Mesenteric fat pad (tissue), 1 donor: ENCODE results near the gene MIOX. TPM values are rescaled to one million over a fixed set of nuclear protein-coding genes. Genes with fewer than 3 reads are reported as not detected.

Source experiments
- DNase-seq: peaks from one replicate; pipeline ENCODE4 v3.0.0-alpha.2; 2020; ENCODE audit warnings: low spot score
- total RNA-seq: library from RNA; stranded (reverse); fragmentation: NEBNext Ultra II Directional; extraction: Animal tissue kit (Norgen Biotek cat#: 25700); gene quantifications from one replicate; pipeline ENCODE4 v1.2.1, GENCODE V29; 2021
- donor health status: DM: yes; HTN: yes; CAD: no.

Gene MIOX
- total RNA-seq, 1 donor from 2014 or later: not detected

DNA sequence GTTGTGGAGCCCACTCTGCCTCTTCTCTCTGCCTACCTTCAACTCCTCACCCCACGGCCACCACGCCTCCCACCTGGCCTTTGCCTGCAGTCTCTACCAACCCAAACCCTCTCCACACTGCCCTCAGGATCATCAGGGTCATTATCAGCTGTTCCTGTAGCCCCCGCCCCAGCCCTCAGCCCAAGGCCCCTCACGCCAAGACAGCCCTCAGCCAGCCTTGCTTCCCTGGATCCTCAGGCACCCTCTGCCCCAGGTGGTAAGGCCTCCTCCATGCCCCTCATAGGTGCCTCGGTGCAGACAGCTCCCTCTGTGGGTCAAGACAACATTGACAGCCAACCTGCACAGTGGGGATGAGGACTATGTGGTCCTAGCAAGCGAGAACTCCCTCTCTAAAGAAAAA is 13.6 kb upstream of the MIOX start:
- no peak for DNase-seq

DNA sequence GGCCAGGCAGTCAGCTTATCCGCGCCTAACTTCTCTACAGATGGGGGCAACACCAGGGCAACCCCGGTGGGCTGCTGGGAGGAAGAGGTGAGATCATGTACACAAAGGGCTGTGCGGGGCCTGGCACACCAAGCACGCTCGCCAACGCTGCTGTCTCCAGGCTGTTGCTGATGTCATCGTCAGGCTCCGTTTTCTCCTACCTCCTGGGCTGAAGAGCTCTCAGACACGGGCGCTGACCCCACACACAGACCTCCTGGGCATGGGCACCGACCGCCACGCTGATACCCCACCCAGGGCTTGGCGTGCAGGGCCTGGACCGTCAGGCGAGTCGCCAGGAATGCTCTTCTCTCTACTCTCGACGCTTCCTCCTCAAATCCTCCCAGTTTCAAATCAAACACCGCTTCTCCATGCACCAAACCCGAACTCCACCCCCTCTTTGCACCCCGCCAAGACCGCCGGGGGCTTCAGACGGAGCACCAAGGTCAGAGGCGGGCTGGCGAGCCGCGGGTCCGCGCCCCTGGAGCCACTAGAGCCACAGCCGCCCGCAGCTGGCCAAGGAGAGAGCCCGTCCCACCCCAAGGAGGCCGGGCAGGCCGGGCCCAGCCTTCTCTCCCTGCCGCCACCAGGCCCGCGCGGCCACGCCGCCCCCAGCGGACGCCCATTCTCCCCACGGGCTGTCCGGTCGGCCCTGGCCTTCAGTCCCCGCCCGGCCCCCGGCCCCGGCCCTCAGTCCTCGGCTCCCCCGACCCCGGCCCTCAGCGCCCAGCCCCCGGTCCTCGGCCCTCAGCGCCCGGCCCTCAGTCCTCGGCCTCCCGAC is 12.6 kb upstream of the MIOX start:
- DNase-seq: no peak

DNA sequence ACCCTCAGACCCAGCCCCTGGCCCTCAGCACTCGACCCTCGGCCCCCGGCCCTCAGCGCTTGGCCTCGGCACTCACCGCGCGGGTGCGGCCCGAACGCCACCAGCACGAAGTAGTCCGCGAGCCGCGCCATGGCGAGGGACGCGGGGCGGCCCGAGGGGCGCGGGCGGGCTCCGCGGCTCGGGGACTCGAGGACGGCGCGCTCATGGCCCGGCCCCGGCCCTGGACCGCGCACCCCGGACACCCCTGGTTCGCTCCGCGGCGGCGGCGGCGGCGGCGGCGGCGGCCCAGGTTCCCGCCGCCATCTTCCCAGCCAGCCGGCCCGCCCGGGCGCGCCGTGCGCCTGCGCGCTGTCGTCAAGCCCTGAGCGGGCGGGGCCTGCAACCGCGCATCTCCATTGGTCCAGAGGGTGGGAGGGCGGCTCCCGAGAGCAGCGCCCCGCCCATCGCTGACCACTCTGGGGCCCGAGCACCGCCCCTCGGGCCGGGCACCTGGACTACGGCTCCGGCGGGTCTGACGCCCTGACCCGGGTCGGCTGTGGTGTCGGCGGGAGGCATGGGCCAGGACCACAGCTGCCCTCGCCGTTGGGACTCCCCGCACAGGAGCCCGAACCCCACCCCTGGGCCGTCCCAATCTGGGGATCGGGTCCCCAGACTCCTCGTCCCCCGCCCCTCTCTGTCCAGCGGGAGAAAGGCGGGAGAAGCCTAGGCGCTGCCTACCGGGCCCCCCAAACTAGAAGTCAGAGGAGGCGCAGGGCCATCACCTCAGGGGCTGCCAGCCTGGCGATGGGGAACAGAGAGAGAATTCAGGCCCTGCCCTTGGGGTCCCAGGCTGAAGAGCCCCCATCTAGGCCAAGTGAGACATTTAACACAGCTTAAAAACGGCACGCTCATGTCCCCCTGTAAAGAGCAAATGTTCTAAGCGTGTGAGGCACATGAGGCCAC is 11.7 kb upstream of the MIOX start, which contains the start of gene SBF1:
Gene SBF1 (minus strand): TSS at position 326 of the 942 bp plus-strand sequence. CDS start 195 bp downstream, at position 131.
- peak; percentile 98 for DNase-seq

DNA sequence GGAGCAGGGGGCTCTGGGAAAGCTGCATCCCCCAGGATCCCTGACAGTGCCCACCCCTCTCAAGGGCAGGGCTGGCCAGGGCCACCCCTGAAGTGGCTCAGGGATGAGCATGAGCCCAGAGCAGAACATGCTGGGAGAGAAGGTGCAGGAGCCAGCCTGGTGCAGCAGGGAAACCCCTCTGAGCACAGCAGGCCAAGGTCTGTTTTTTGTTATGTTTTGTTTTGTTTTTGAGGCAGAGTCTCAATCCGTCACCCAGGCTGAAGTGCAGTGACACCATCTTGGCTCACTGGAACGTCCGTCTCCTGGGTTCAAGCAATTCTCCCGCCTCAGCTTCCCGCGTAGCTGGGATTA is 11.0 kb upstream of the MIOX start:
- DNase-seq: no peak

DNA sequence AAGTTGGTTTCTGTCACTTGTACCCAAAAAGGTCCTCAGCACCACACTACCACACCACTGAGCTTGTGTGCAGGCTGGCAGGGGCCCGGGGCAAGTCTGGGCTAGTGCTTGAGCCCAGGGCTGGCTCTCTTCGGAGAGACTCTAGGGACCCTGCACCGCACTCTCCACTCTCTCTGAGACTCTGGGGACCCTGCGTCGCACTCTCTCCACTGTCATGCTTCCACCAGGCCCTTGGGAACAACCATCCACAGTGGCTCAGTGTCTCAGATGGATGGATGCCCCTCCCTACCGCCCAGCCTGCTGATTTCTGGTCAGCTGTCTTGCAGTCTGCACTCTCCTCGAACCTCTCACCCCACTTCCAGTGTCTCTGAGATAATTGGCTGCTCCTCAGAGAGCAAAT is 9.8 kb upstream of the MIOX start:
- DNase-seq: no peak

DNA sequence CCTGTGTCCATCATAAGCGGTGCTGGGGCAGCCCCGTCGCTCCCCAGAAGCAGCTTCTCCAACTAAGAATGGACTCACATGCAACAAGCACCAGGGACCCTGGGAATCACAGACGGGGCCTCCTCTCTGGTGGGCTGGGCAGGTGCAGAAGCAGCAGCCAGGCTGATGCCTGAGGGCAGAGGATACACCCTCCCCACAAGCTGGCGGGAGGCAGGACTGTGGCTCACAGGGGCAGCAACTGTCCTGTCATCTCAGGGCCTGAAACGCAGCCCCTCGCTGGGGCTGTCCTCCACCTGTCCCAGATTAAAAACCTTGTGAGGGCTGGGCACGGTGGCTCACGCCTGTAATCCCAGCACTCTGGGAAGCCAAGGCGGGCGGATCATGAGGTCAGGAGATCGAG is 8.7 kb upstream of the MIOX start:
- no peak for DNase-seq

DNA sequence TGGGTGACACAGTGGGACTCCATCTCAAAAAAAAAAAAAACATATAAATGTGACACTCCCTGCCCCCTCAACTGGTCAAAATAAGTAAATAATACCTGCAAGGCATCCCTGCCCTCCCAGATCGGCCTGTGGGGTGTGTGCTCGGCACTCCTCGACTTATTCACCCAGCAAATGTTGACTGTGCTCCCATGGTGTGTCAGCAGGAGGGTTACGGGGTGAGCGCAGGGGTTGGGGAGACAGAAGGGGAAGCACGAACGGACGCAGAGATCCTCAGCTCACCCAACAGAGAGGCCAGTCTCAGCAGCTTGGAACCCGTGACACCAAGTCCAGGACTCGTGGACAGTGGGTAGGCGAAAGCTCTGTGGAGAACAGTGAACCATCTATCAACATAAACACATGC is 6.9 kb upstream of the MIOX start:
- DNase-seq: no peak

DNA sequence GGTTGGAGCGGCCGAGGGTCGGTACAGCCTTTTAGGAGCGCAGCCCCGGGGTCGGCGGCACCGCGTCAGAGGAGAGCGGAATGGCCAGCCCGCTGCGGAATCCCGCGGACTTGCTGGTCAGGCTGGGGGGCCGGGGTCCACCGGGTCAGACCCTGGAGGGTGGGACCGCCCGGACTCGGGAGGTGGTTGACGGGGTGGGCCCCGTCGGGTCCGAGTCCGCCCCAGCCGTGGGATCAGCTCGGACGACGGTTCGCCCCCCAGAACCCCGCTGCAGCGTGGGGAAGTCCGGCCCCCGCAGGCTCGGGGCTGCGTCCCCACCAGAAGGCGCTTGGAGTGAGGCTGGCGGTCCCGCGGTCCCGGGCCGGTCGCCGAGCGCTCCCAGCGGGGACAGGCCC is 5.6 kb upstream of the MIOX start:
- DNase-seq: no peak

DNA sequence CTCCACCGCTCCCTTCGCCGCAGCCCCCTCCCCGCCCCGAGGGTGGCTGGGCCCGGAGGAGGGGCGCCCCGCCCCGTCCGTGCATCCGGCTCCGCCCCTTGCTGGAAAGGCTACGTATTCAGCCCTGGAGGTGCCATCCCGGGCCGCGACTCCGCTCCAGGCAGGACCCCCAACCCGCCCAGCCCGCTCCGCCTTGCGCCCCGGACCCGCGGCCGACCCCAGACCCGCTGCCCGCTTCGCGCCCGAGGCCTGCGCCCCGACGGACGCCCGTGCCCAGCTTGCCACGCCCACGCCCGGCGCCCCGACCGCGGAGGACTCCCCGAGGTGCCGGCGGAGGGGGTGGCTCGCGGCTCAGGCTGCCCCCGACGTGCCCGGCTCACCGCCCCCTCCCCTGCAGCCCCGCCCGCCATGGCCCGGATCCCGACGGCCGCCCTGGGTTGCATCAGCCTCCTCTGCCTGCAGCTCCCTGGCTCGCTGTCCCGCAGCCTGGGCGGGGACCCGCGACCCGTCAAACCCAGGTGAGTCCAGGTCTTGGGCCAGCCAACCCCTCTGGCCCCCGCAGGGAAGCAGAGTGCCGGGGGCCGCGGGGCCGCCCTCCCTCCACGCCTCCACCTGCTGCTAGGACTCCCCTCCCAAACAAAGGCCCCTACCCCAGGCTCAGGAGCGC is 5.1 kb upstream of the MIOX start, which contains the start of gene ADM2:
Gene ADM2 (plus strand): TSS at position 104 of the 667 bp plus-strand sequence. CDS start 305 bp downstream, at position 409.
- no peak for DNase-seq

DNA sequence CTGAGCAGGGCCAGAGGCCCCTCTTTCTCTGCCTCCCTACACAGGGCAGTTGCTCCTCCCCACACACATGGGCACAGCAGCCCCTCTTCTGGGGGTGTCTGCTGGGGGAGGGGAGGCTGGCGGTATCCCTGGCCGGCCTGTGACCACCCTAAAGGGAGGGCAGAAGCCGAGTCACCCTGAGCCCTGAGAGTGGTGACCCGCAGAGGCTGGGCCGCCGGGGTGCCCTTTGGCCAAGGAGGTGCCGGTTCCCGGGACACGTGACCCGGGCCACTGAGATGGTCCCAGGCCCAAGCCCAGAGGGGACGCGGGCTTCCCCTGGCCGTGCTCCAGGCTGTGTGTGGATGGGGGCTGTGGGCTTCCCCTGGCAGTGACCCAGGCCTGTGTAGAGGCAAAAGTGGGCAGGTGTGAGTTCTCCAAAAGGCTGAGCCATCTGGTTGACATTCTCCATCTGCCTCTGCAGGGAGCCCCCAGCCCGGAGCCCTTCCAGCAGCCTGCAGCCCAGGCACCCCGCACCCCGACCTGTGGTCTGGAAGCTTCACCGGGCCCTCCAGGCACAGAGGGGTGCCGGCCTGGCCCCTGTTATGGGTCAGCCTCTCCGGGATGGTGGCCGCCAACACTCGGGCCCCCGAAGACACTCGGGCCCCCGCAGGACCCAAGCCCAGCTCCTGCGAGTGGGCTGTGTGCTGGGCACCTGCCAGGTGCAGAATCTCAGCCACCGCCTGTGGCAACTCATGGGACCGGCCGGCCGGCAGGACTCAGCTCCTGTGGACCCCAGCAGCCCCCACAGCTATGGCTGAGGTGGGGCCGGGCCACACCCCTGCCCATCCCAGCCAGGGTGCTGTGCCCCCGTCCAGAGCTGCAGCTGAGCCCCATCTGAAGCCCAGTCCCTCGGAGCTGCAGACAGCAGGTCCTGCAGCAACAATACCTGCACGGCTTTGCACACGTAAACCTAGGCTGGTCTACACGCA is 4.3 kb upstream of the MIOX start:
- no peak for DNase-seq

DNA sequence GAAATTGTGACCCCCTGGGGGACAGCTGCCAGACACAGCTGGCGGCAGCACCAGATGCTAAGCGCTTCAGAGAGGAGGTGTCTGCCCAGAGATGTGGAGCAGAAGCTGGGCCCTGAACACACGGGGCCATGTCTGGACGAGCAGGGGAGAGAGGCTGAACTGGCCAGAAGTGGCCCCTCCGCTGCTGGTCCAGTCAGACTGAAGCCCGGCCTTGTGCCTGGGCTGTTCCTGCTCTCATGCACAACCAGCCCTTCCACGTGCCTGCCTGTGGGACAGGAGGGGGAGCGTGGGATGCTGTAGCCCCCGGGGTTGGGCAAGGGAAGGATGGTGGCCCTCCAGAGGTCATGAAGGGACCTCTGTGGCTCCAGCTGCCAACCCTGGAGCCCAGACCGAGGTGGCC is 3.6 kb upstream of the MIOX start:
- no peak for DNase-seq

DNA sequence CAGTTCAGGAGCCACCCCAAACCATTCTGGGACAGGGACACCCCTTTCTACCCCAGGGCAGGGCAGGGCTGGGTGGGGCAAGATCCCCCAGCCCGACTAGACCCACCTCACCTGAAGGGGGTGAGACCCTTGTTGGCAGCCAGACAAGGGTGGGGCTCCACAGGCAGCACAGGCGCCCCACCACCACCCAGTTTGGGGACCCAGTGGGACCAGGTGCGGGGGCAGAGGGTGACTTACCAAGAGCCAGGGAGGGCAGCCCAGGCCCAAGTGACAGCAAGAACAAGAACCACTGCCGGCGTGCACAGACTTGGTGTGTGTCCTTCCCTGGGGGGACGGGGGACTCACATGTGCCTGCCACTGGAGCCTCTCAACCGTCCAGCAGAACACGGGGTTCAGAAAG is 3.1 kb upstream of the MIOX start:
- no peak for DNase-seq

DNA sequence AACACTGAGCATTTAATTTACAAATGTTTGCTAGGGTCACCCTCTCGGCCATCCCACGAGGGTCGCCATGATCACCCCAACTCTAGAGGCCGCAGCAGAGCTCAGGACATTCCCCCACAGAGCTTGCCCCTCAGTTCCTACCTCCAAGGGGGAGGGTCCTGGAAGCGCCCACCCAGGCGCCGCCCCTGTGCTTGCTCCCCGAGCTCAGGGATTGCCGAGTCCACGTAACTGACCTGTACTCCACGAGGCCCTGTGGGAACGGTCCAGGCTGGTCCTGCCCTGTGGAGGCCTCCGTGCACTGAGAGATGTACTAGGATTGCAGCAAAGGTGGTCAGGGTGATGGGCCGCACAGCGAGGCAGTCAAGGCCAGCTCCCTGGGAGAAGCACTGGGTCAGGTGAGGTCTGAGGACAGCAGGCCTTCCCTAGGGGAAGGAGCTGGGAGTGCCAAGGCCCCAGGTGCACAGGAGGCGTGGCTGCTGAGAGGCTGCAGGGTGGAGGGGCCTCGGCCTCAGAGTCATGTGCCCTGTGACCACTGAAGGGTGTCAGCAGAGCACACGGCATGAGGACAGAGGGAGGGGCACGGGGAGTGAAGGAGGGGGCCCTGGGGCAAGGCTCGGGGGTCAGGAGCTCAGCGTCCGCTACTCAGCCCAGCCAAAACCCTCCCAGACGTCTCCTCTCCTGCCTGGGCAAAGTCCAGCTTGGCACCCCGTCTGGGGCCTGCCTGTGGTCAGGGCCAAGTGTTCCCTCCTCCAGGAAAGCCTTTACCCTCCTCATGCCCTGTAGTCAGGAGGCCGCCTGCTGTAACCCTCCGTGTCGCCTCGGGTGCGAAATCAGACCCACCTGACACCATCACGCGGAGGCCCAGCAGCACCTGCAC is 2.4 kb upstream of the MIOX start:
- DNase-seq: no peak

DNA sequence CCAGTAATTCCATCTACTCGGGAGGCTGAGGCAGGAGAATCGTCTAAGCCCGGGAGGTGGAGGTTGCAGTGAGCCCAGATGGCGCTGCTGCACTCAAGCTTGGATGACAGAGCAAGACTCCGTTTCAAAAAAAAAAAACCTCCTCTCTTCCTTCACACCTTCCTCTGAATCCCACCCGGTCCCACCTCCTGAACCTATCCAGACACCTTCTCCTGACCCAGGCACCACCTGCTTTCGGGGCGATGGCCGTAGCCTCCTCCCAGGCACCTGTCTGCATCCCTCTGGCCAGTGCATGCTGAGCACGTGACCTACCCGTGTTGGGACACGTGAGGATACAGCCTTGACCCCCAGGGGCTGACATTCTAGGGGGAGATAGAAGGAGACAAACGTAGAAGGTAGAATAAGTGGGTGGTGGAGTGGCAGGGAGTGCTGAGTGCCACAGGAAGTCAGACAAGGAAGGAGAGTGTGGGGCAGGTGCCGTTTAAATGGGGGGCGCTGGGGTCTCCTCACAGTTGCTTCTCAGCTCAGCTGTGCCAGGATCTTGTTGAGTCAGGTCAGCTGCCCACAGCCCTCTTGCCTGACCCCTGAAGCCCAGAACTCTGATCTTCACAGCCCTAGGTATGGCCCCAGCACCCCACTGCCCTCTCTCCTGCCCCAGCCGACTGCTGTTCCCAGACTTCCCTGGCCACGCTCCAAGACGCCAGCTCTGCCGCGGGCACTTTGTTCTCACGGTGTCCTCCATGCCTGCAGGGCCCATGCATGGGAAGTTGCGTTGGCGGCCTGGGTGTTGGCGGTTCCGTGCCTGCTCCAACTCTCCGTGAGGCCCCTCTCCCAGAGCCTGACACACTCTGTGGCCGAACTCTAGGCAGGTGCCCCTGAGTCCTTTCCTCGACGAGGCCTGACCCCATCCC is 1.2 kb upstream of the MIOX start:
- DNase-seq: no peak

DNA sequence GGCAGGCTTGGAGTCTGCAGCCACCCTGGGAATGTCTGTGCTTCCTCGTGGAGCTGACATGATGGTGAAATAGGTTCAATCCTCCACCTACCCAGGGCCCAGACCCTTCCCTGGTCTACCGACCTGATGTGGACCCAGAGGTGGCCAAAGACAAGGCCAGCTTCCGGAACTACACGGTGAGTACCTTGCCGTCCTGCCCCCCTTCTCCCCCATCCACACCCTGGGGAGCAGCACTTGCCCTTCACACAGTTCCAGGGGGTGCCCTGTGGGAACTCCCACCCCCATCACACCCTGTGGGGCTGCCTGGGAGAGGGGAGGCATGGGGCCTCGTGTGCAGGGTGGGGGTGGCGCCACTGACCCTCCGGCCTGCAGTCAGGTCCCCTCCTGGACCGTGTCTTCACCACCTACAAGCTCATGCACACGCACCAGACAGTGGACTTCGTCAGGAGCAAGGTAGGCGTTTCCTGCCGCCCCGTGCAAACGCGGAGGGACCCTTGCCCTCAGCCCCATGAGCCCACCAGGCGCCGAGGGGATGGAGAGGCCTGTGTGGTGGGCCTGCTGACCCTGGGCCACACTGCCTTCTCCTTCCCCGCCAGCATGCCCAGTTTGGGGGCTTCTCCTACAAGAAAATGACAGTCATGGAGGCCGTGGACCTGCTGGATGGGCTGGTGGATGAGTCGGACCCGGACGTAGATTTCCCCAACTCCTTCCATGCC is 789 bp downstream of the MIOX start:
- DNase-seq: no peak

DNA sequence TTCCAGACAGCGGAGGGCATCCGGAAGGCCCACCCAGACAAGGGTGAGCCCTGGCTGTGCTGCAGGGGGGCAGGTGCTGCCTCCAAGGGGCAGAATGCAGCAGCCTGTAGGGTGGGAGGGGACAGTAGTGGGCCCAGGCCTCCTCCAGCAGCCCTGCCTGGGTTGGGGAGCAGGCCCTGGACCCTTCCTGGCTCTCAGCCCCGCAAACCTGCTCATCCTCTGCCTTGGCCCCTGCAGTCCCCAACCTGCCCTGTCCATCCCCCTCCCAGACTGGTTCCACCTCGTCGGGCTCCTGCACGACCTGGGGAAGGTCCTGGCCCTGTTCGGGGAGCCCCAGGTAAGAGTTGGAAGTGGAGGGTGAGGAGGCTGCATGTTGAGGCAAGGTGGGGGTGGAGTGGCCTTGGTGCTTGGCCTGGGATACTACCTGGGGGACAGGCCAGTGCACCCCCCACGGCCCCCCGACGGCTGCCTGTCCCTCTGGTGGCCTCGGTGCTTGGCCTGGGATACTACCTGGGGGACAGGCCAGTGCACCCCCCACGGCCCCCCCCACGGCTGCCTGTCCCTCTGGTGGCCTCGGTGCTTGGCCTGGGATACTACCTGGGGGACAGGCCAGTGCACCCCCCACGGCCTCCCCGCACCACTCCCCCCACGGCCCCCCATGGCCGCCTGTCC is 1.5 kb downstream of the MIOX start:
- DNase-seq: no peak

DNA sequence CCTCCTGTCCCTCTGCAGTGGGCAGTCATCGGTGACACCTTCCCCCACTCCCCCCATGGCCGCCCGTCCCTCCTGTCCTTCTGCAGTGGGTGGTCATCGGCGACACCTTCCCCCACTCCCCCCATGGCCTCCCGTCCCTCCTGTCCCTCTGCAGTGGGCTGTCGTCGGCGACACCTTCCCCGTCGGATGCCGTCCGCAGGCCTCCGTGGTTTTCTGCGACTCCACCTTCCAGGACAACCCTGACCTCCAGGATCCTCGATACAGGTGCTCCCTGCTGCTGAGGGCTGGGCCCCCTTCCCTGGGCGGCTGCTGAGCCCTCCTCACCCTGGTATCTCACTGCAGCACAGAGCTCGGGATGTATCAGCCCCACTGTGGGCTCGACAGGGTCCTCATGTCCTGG is 2.2 kb downstream of the MIOX start:
- no peak for DNase-seq
